ENCODE results near the gene AOPEP.
"Not testable (repeated sequence)": the region's sequence is repeated elsewhere in the genome, so short reads cannot be mapped to it uniquely, and the experiment has no call there.

DNA sequence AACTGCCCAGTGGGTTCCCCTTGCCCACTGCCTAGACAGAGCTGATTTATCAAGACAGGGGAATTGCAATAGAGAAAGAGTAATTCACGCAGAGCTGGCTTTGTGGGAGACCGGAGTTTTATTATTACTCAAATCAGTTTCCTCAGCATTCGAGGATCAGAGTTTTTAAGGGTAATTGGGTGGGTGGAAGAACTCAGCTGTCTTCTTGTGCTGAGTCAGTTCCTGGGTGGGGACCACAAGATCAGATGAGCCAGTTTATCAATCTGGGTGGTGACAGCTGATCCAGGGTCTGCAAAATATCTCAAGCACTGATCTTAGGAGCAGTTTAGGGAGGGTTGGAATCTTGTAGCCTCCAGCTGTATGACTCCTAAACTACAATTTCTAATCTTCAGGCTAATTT is 152.3 kb downstream of the AOPEP start:
- TF ChIP-seq, protein P1, sequence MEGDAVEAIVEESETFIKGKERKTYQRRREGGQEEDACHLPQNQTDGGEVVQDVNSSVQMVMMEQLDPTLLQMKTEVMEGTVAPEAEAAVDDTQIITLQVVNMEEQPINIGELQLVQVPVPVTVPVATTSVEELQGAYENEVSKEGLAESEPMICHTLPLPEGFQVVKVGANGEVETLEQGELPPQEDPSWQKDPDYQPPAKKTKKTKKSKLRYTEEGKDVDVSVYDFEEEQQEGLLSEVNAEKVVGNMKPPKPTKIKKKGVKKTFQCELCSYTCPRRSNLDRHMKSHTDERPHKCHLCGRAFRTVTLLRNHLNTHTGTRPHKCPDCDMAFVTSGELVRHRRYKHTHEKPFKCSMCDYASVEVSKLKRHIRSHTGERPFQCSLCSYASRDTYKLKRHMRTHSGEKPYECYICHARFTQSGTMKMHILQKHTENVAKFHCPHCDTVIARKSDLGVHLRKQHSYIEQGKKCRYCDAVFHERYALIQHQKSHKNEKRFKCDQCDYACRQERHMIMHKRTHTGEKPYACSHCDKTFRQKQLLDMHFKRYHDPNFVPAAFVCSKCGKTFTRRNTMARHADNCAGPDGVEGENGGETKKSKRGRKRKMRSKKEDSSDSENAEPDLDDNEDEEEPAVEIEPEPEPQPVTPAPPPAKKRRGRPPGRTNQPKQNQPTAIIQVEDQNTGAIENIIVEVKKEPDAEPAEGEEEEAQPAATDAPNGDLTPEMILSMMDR (conservative IDR thresholded peaks at IDR 0.05 in 1 of 2, IDR thresholded peaks at IDR 0.05 in 1 of 2; ENCODE audit: extremely low read depth in 1 of 2, insufficient read depth in 1 of 2, low read depth in 1 of 2, low read length in 2 of 2) = not testable (repeated sequence)
- not testable (repeated sequence) for TF ChIP-seq EZH2 (IDR thresholded peaks at IDR 0.05; ENCODE audit: borderline replicate concordance, low read length)

All from mammary epithelial cell (primary cell).